ENCODE results near the gene NAV1.
"Not testable (repeated sequence)": the region's sequence is repeated elsewhere in the genome, so short reads cannot be mapped to it uniquely, and the experiment has no call there.

NAV1 gene

GRCh38 chr1:201576914-201577313 lies 38.0 kb downstream of the NAV1 start:
- no peak for TF ChIP-seq POU2F2 (IDR thresholded peaks at IDR 0.05; ENCODE audit: low read depth, low read length)
- TF ChIP-seq SPI1 (IDR thresholded peaks at IDR 0.05; ENCODE audit: low read depth, low read length), result no peak
- TF ChIP-seq PAX5 (IDR thresholded peaks at IDR 0.05; ENCODE audit: insufficient read depth, low read length, severe bottlenecking), result no peak
- TF ChIP-seq POLR2AphosphoS5 (IDR thresholded peaks at IDR 0.05; ENCODE audit: low read depth, low read length), result no peak
- TF ChIP-seq TAF1 (IDR thresholded peaks at IDR 0.05; ENCODE audit: low read depth, low read length), result no peak
- no peak for TF ChIP-seq POLR2A (IDR thresholded peaks at IDR 0.05; ENCODE audit: low read depth, low read length)
- FAIRE-seq (no peak), DNase-seq (ENCODE audit: insufficient read length, low spot score) (no peak)

GRCh38 chr1:201578008-201578888 lies 39.3 kb downstream of the NAV1 start:
- FAIRE-seq (no peak), DNase-seq (ENCODE audit: insufficient read length, low spot score) (no peak)
- TF ChIP-seq POLR2AphosphoS5 (IDR thresholded peaks at IDR 0.05; ENCODE audit: low read depth, low read length), result no peak
- TF ChIP-seq PAX5 (IDR thresholded peaks at IDR 0.05; ENCODE audit: insufficient read depth, low read length, severe bottlenecking), result no peak
- TF ChIP-seq POLR2A (IDR thresholded peaks at IDR 0.05; ENCODE audit: low read depth, low read length), result no peak
- TF ChIP-seq TAF1 (IDR thresholded peaks at IDR 0.05; ENCODE audit: low read depth, low read length), result no peak
- no peak for TF ChIP-seq POU2F2 (IDR thresholded peaks at IDR 0.05; ENCODE audit: low read depth, low read length)

- not testable (repeated sequence) for DNase-seq (ENCODE audit: insufficient read length, low spot score); FAIRE-seq
Observed at GRCh38 chr1:201581371-201581770, 42.4 kb downstream of the NAV1 start.

GRCh38 chr1:201582705-201583442 lies 43.9 kb downstream of the NAV1 start:
- DNase-seq (ENCODE audit: insufficient read length, low spot score) (no peak), FAIRE-seq (no peak)
- TF ChIP-seq POU2F2 (IDR thresholded peaks at IDR 0.05; ENCODE audit: low read depth, low read length) (no peak), TAF1 (IDR thresholded peaks at IDR 0.05; ENCODE audit: low read depth, low read length) (no peak), SPI1 (IDR thresholded peaks at IDR 0.05; ENCODE audit: low read depth, low read length) (no peak), POLR2AphosphoS5 (IDR thresholded peaks at IDR 0.05; ENCODE audit: low read depth, low read length) (no peak), POLR2A (IDR thresholded peaks at IDR 0.05; ENCODE audit: low read depth, low read length) (no peak), PAX5 (IDR thresholded peaks at IDR 0.05; ENCODE audit: insufficient read depth, low read length, severe bottlenecking) (no peak)

- TF ChIP-seq POLR2A (IDR thresholded peaks at IDR 0.05; ENCODE audit: low read depth, low read length) (no peak), POLR2AphosphoS5 (IDR thresholded peaks at IDR 0.05; ENCODE audit: low read depth, low read length) (no peak), POU2F2 (IDR thresholded peaks at IDR 0.05; ENCODE audit: low read depth, low read length) (no peak), PAX5 (IDR thresholded peaks at IDR 0.05; ENCODE audit: insufficient read depth, low read length, severe bottlenecking) (no peak), SPI1 (IDR thresholded peaks at IDR 0.05; ENCODE audit: low read depth, low read length) (no peak), TAF1 (IDR thresholded peaks at IDR 0.05; ENCODE audit: low read depth, low read length) (no peak)
- no peak for DNase-seq (ENCODE audit: insufficient read length, low spot score)
- FAIRE-seq, result no peak
Observed at GRCh38 chr1:201583663-201584062, 44.7 kb downstream of the NAV1 start.

DNA sequence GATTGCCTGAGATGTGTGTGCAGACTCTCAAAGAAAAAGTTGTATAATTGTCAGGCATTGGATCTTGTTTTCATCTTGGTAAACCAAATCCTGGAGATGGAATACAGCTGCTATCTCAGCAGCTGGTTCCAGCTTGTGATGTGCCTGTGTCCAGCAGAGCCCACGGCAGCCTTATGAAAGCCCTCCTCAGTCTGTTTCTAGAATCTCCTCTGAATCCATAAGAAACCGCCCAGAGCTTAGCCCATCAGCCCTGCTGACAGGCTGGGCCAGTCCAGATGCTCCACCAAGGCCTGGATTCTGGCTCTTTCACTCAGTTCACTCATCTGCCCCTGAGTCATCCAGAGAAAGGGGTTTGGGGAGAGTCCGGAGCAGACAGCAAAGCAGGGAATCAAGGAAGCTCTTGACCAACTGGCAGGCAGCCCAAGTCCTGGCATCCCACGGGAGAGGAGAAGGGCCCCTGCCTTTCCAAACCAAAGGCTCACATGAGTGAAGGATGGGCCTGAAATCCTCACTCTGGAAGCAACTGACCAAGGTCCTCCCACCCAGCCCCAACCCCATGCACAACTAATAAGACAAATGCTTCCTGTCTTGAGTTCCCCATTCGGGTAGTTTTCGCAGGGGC lies 45.7 kb downstream of the NAV1 start:
- DNase-seq (ENCODE audit: insufficient read length, low spot score) (no peak), FAIRE-seq (no peak)
- TF ChIP-seq POU2F2 (IDR thresholded peaks at IDR 0.05; ENCODE audit: low read depth, low read length) (no peak), SPI1 (IDR thresholded peaks at IDR 0.05; ENCODE audit: low read depth, low read length) (no peak), POLR2A (IDR thresholded peaks at IDR 0.05; ENCODE audit: low read depth, low read length) (no peak), PAX5 (IDR thresholded peaks at IDR 0.05; ENCODE audit: insufficient read depth, low read length, severe bottlenecking) (no peak), TAF1 (IDR thresholded peaks at IDR 0.05; ENCODE audit: low read depth, low read length) (no peak), POLR2AphosphoS5 (IDR thresholded peaks at IDR 0.05; ENCODE audit: low read depth, low read length) (no peak)

GRCh38 chr1:201585093-201585483 lies 46.2 kb downstream of the NAV1 start:
- DNase-seq (ENCODE audit: insufficient read length, low spot score) (no peak), FAIRE-seq (no peak)
- no peak for TF ChIP-seq PAX5 (IDR thresholded peaks at IDR 0.05; ENCODE audit: insufficient read depth, low read length, severe bottlenecking)
- no peak for TF ChIP-seq POU2F2 (IDR thresholded peaks at IDR 0.05; ENCODE audit: low read depth, low read length)
- TF ChIP-seq POLR2A (IDR thresholded peaks at IDR 0.05; ENCODE audit: low read depth, low read length), result no peak
- TF ChIP-seq POLR2AphosphoS5 (IDR thresholded peaks at IDR 0.05; ENCODE audit: low read depth, low read length), result no peak
- TF ChIP-seq TAF1 (IDR thresholded peaks at IDR 0.05; ENCODE audit: low read depth, low read length), result no peak
- no peak for TF ChIP-seq SPI1 (IDR thresholded peaks at IDR 0.05; ENCODE audit: low read depth, low read length)

GRCh38 chr1:201585901-201586300 lies 47.0 kb downstream of the NAV1 start:
- DNase-seq (ENCODE audit: insufficient read length, low spot score) (no peak), FAIRE-seq (no peak)
- no peak for TF ChIP-seq SPI1 (IDR thresholded peaks at IDR 0.05; ENCODE audit: low read depth, low read length)
- TF ChIP-seq POU2F2 (IDR thresholded peaks at IDR 0.05; ENCODE audit: low read depth, low read length), result no peak
- TF ChIP-seq POLR2AphosphoS5 (IDR thresholded peaks at IDR 0.05; ENCODE audit: low read depth, low read length), result no peak
- TF ChIP-seq POLR2A (IDR thresholded peaks at IDR 0.05; ENCODE audit: low read depth, low read length), result no peak
- TF ChIP-seq TAF1 (IDR thresholded peaks at IDR 0.05; ENCODE audit: low read depth, low read length), result no peak

DNA sequence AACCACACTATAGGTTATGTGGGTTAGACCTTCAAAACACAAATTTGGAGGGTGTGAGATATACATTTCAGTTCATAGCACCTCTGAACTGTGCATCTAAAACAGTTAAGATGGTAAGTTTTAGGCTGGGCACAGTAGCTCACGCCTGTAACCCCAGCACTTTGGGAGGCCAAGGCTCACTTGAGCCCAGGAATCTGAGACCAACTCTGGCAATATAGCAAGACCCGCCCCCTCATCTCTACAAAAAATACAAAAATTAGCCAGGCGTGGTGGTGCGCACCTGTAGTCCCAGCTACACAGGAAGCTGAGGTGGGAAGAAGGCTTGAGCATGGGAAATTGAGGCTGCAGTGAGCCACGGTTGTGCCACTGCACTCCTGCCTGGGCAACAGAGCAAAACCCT lies 47.9 kb downstream of the NAV1 start:
- no peak for TF ChIP-seq POLR2A (IDR thresholded peaks at IDR 0.05; ENCODE audit: low read depth, low read length)
- TF ChIP-seq TAF1 (IDR thresholded peaks at IDR 0.05; ENCODE audit: low read depth, low read length), result no peak
- no peak for TF ChIP-seq POLR2AphosphoS5 (IDR thresholded peaks at IDR 0.05; ENCODE audit: low read depth, low read length)
- no peak for TF ChIP-seq SPI1 (IDR thresholded peaks at IDR 0.05; ENCODE audit: low read depth, low read length)
- no peak for TF ChIP-seq POU2F2 (IDR thresholded peaks at IDR 0.05; ENCODE audit: low read depth, low read length)
- no peak for TF ChIP-seq PAX5 (IDR thresholded peaks at IDR 0.05; ENCODE audit: insufficient read depth, low read length, severe bottlenecking)

More for the DNA sequence above, 47.9 kb downstream of the NAV1 start:
- FAIRE-seq (no peak), DNase-seq (ENCODE audit: insufficient read length, low spot score) (no peak)

Data from GM12891 (cell line).